Measurements from ENCODE around the gene EHD1.

- TF ChIP-seq CTCF (IDR thresholded peaks at IDR 0.05) (no peak), POLR2A (IDR thresholded peaks at IDR 0.05) (no peak), POLR2AphosphoS5 (IDR thresholded peaks at IDR 0.05) (no peak)
Observed at GRCh38 chr11:64805481-64805880, 72.9 kb downstream of the EHD1 start.

Data from breast epithelium (tissue), 3 donors.